C4-2B (cell line): Measurements from ENCODE around the gene BSCL2.
"Not testable (repeated sequence)": the region's sequence is repeated elsewhere in the genome, so short reads cannot be mapped to it uniquely, and the experiment has no call there.

Experiments used
- ZFX ChIP-seq: fragments of 450-650 bp; IDR thresholded peaks from 2 replicates; pipeline ENCODE4 v1.6.1; 2017
- TF ChIP-seq, protein P1 (sequence below): fragments of 450-650 bp; conservative IDR thresholded peaks from 2 replicates; pipeline ENCODE4 v1.5.1; 2017; ENCODE audit warnings: mild to moderate bottlenecking

- TF ChIP-seq, protein P1, sequence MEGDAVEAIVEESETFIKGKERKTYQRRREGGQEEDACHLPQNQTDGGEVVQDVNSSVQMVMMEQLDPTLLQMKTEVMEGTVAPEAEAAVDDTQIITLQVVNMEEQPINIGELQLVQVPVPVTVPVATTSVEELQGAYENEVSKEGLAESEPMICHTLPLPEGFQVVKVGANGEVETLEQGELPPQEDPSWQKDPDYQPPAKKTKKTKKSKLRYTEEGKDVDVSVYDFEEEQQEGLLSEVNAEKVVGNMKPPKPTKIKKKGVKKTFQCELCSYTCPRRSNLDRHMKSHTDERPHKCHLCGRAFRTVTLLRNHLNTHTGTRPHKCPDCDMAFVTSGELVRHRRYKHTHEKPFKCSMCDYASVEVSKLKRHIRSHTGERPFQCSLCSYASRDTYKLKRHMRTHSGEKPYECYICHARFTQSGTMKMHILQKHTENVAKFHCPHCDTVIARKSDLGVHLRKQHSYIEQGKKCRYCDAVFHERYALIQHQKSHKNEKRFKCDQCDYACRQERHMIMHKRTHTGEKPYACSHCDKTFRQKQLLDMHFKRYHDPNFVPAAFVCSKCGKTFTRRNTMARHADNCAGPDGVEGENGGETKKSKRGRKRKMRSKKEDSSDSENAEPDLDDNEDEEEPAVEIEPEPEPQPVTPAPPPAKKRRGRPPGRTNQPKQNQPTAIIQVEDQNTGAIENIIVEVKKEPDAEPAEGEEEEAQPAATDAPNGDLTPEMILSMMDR: not testable (repeated sequence)
- not testable (repeated sequence) for TF ChIP-seq ZFX
Measured at GRCh38 chr11:62703921-62704320, 3.3 kb downstream of the BSCL2 start.
